ENCODE results near the gene ATXN1. TPM values are rescaled to one million over a fixed set of nuclear protein-coding genes. Genes with fewer than 3 reads are reported as not detected.

ATXN1 gene
- total RNA-seq, 5 donors from 2014 or later (not counting 1 experiment from before 2014, with no cell fraction given) = 65.1 to 101 (median 77.5) TPM

DNA sequence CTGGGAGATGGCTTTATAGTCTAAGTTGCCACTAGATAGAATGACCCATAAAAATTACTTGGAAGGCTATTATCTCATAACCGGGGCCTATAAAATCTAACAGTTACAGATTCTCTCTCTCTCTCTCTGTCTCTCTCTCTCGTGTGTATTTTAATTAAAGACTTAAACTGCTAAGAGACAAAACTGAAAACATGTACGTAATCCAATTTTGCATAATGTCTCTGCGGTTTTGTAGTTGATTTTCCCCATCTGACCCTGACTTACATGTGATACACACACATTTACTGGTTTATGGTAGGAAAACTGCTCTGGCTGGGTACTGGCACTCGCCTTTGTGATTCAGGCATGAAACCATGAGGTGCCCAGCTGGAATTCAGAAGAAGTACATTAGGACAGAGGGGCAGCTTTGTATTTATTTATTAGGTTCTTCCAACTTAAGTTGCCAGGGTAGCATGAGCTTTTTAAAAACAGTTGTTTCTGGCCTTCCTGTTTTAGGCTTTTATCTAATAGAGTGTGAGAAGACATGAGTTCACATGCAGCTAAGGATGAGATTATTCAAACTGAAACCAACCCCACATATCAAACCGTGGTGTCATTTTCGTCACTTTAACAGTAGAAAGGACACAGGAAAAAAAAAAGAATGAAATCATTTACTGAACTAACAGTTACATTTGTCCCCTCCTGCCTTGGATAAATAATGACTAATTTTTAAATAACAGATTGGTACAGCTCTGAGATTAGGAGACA, 340.4 kb downstream of the ATXN1 start:
- DNase-seq = peak in 25 of 35 experiments; percentile 12 to 82 (median 32)
- H3K9me3 Mint-ChIP-seq = no peaks in the 10 kb centered on the region
- Histone ChIP-seq H3K36me3 (ENCODE audit: control insufficient read depth in 2 of 2, extremely low read depth in 1 of 2, insufficient read depth in 1 of 2, low read length in 1 of 2) (no peaks in the 10 kb centered on the region), H3K4me3 (ENCODE audit: control insufficient read depth in 1 of 2, extremely low read depth in 1 of 2, low read length in 1 of 2) (peak overlapping the region in 1 of 2 donors; percentile 28), H3K4me1 (ENCODE audit: control insufficient read depth in 1 of 2, extremely low read depth in 1 of 2, insufficient read depth in 2 of 2, low read length in 2 of 2) (peaks cover 2 to 36% of the 10 kb centered on the region in 2 experiments), H3K27ac (ENCODE audit: low read length) (peak overlapping the region; percentile 85), H3K9me3 (no peaks in the 10 kb centered on the region), H3K27me3 (replicated peaks in 1 of 2; ENCODE audit: control insufficient read depth in 2 of 2, extremely low read depth in 1 of 2, insufficient read depth in 2 of 2, low read length in 1 of 2) (no peaks in the 10 kb centered on the region)
- peak overlapping the region; percentile 88 to 95 for H3K27ac Mint-ChIP-seq
- peaks cover 11% of the 10 kb centered on the region for H3K36me3 Mint-ChIP-seq
- ChIA-PET CTCF (interaction anchor here (0.5 to 1.9 kb wide), 16 partner anchors 11 to 279 kb away, joined by 3 to 6 read pairs (median 3); no protein-coding TSS in a partner anchor), POLR2A (interaction anchor here (0.5 to 1.9 kb wide), 16 partner anchors 11 to 1696 kb away, joined by 3 to 12 read pairs (median 4); partner anchors contain the start of genes ATXN1 (in 1 of the 2) and DTNBP1 (in 1 of the 2))
- peaks cover 46 to 66% (median 61%) of the 10 kb centered on the region in 3 donors for H3K4me1 Mint-ChIP-seq
- ATAC-seq (replicated peaks in 1 of 4) = peak; percentile 71 to 83 (median 76)
- no peaks in the 10 kb centered on the region for H3K27me3 Mint-ChIP-seq
- no CpG with 5 or more reads among the region's 7 CpGs for WGBS (ENCODE audit: insufficient coverage)
- H3K4me3 Mint-ChIP-seq = peak overlapping the region; percentile 69 to 75 (median 72)

DNA sequence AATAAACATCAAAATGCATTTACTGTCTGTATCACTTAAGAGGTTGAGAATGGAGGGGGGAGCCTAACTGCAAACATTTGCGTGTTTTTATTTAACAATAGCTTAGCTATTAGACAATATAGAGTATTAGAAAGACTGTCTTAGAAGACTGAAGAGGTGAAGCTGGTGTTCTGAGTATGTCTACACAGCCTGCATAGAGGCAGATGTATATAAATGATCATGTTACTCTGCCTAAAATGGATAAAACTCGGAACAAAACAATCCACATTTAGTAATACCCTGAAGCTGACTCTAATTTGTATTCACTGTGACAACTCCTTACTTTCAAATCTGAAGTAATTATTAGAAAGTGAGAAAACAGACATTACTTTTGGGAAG, 340.9 kb downstream of the ATXN1 start:
- Mint-ChIP-seq H3K4me3 (peak overlapping the region; percentile 69 to 75 (median 72)), H3K4me1 (peaks cover 46 to 66% (median 65%) of the 10 kb centered on the region in 3 donors), H3K9me3 (no peaks in the 10 kb centered on the region), H3K36me3 (peaks cover 8% of the 10 kb centered on the region), H3K27ac (peak overlapping the region; percentile 88 to 95), H3K27me3 (no peaks in the 10 kb centered on the region)
- Histone ChIP-seq H3K4me3 (ENCODE audit: control insufficient read depth in 1 of 2, extremely low read depth in 1 of 2, low read length in 1 of 2) (no peak overlapping the region), H3K27ac (ENCODE audit: low read length) (peak overlapping the region; percentile 85), H3K36me3 (ENCODE audit: control insufficient read depth in 2 of 2, extremely low read depth in 1 of 2, insufficient read depth in 1 of 2, low read length in 1 of 2) (no peaks in the 10 kb centered on the region), H3K9me3 (no peaks in the 10 kb centered on the region), H3K27me3 (replicated peaks in 1 of 2; ENCODE audit: control insufficient read depth in 2 of 2, extremely low read depth in 1 of 2, insufficient read depth in 2 of 2, low read length in 1 of 2) (no peaks in the 10 kb centered on the region), H3K4me1 (ENCODE audit: control insufficient read depth in 1 of 2, extremely low read depth in 1 of 2, insufficient read depth in 2 of 2, low read length in 2 of 2) (peaks cover 2 to 40% of the 10 kb centered on the region in 2 experiments)
- ChIA-PET CTCF (interaction anchor here (0.5 to 1.9 kb wide), 14 partner anchors 10 to 231 kb away, joined by 3 to 6 read pairs (median 4); no protein-coding TSS in a partner anchor), POLR2A (interaction anchor here in 1 of 2 donors (0.5 to 1.9 kb wide), 12 partner anchors 11 to 740 kb away, joined by 3 to 12 read pairs (median 4); partner anchors contain the start of gene ATXN1)
- no peak for DNase-seq
- peak in 1 of 4 experiments; percentile 4 for ATAC-seq (replicated peaks in 1 of 4)
- WGBS (ENCODE audit: insufficient coverage) = no CpG with 5 or more reads among the region's 2 CpGs

DNA sequence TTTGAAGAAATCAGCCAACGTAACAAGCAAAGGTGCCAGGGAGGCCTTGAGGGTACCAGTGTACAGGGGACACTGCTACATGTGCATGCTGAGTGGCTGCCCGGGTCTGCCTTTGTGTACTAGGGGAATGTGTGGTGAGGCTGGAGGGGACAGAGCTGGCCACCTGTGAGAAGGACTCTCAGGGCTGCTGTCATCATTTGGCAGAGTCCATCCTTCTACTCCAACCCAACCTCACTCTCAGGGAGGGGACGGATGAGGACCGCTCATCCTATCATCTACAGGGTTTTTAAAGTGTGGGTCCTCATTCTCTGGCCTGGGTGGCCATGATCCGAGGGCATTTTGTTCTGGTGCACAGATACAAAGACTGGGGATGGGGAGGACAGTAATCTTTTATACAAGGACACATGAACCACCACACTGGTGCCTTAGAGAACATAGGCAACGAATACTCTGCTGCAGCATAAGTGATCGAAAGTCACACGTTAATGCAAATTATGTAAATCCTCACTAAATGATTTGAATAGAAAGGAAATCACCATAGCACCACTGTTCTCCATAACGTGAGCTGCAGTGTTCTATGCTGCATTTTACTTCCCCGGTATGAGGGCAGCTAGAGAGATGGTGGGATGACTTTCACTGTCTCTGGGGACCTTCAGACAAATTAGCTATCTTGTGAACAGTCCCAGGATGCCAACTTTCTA, 341.5 kb downstream of the ATXN1 start:
- H3K27me3 ChIP-seq (replicated peaks in 1 of 2; ENCODE audit: control insufficient read depth in 2 of 2, extremely low read depth in 1 of 2, insufficient read depth in 2 of 2, low read length in 1 of 2) = no peaks in the 10 kb centered on the region
- H3K27ac Mint-ChIP-seq = peak overlapping the region; percentile 88 to 95
- ChIA-PET CTCF (interaction anchor here (1.0 to 1.9 kb wide), 4 partner anchors 10 to 101 kb away, joined by 3 to 5 read pairs (median 3); no protein-coding TSS in a partner anchor), POLR2A (interaction anchor here in 1 of 2 donors (1.0 to 1.9 kb wide), 5 partner anchors 19 to 342 kb away, joined by 3 to 12 read pairs (median 5); partner anchors contain the start of gene ATXN1)
- no peaks in the 10 kb centered on the region for H3K9me3 ChIP-seq
- H3K36me3 ChIP-seq (ENCODE audit: control insufficient read depth in 2 of 2, extremely low read depth in 1 of 2, insufficient read depth in 1 of 2, low read length in 1 of 2) = no peaks in the 10 kb centered on the region
- peak overlapping the region; percentile 69 to 75 (median 72) for H3K4me3 Mint-ChIP-seq
- H3K9me3 Mint-ChIP-seq = no peaks in the 10 kb centered on the region
- WGBS (ENCODE audit: insufficient coverage) = 100% methylated on average over 1 of the region's 10 CpGs
- H3K36me3 Mint-ChIP-seq = peaks cover 8% of the 10 kb centered on the region
- peak overlapping the region; percentile 85 for H3K27ac ChIP-seq (ENCODE audit: low read length)
- DNase-seq (peak in 1 of 35 experiments; percentile 41), ATAC-seq (replicated peaks in 1 of 4) (peak in 2 of 4 experiments; percentile 7 to 17)
- no peak overlapping the region for H3K4me3 ChIP-seq (ENCODE audit: control insufficient read depth in 1 of 2, extremely low read depth in 1 of 2, low read length in 1 of 2)
- peaks cover 46 to 66% (median 60%) of the 10 kb centered on the region in 3 donors for H3K4me1 Mint-ChIP-seq
- no peaks in the 10 kb centered on the region for H3K27me3 Mint-ChIP-seq
- peaks cover 2 to 44% of the 10 kb centered on the region in 2 experiments for H3K4me1 ChIP-seq (ENCODE audit: control insufficient read depth in 1 of 2, extremely low read depth in 1 of 2, insufficient read depth in 2 of 2, low read length in 2 of 2)

DNA sequence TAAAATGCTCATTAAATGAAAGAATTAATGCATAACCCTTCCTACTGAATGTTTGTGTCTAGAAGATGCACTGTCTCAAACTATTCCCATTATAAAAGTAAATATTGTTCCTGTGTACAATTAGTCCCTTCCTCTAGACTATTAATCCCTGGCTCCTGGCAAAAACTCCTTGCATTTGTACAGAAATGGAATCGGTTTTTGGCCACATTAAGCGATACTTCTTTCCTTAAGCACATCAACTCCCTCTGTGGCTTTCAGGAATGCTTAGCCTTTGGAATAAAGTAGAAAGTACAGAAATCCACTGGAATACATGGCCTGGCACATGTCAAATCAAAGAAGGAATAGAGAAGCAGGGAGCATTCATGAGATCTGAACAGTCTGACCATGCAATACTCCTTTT, 343.1 kb downstream of the ATXN1 start:
- DNase-seq = no peak
- H3K36me3 ChIP-seq (ENCODE audit: control insufficient read depth in 2 of 2, extremely low read depth in 1 of 2, insufficient read depth in 1 of 2, low read length in 1 of 2) = no peaks in the 10 kb centered on the region
- POLR2A ChIA-PET = no interaction called here
- H3K27ac ChIP-seq (ENCODE audit: low read length) = no peak overlapping the region
- H3K36me3 Mint-ChIP-seq = peaks cover 4% of the 10 kb centered on the region
- ATAC-seq (replicated peaks in 1 of 4) = no peak
- H3K9me3 Mint-ChIP-seq = no peaks in the 10 kb centered on the region
- CTCF ChIA-PET = no interaction called here
- no peak overlapping the region for H3K4me3 ChIP-seq (ENCODE audit: control insufficient read depth in 1 of 2, extremely low read depth in 1 of 2, low read length in 1 of 2)
- no peaks in the 10 kb centered on the region for H3K27me3 ChIP-seq (replicated peaks in 1 of 2; ENCODE audit: control insufficient read depth in 2 of 2, extremely low read depth in 1 of 2, insufficient read depth in 2 of 2, low read length in 1 of 2)
- H3K27ac Mint-ChIP-seq = no peak overlapping the region
- WGBS (ENCODE audit: insufficient coverage) = no CpG with 5 or more reads among the region's 2 CpGs
- H3K4me1 ChIP-seq (ENCODE audit: control insufficient read depth in 1 of 2, extremely low read depth in 1 of 2, insufficient read depth in 2 of 2, low read length in 2 of 2) = peaks cover 2 to 41% of the 10 kb centered on the region in 2 experiments
- H3K9me3 ChIP-seq = no peaks in the 10 kb centered on the region
- peaks cover 58 to 68% (median 61%) of the 10 kb centered on the region in 3 donors for H3K4me1 Mint-ChIP-seq
- H3K4me3 Mint-ChIP-seq = no peak overlapping the region
- H3K27me3 Mint-ChIP-seq = no peaks in the 10 kb centered on the region

DNA sequence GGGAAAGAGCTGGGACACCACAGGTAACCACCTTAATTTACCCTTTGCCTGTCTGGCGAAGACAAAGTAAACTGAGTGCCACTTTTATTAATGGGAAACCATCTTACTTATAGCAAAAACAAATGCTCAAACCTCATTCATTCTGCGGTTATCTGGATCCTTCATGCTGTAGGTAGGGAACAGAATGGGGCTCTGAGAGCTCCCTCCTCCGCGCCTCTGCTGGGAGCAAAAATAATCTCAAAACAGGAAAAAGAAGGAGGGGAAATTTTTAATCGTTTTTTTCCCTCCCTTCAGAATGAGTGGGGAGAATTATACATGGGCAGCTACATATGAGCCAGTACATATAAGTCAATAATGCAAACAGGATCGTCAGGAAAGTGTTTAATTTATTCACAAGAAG, 345.6 kb downstream of the ATXN1 start:
- H3K4me3 ChIP-seq (ENCODE audit: control insufficient read depth in 1 of 2, extremely low read depth in 1 of 2, low read length in 1 of 2) = no peak overlapping the region
- H3K27me3 ChIP-seq (replicated peaks in 1 of 2; ENCODE audit: control insufficient read depth in 2 of 2, extremely low read depth in 1 of 2, insufficient read depth in 2 of 2, low read length in 1 of 2) = no peaks in the 10 kb centered on the region
- no peaks in the 10 kb centered on the region for H3K27me3 Mint-ChIP-seq
- ChIA-PET CTCF (interaction anchor here (0.6 to 2.2 kb wide), 3 partner anchors 82 to 194 kb away, joined by 3 to 5 read pairs (median 4); no protein-coding TSS in a partner anchor), POLR2A (interaction anchor here (0.6 to 0.7 kb wide), 6 partner anchors 20 to 1760 kb away, joined by 3 to 6 read pairs (median 4); no protein-coding TSS in a partner anchor)
- H3K4me3 Mint-ChIP-seq = no peak overlapping the region
- no peak overlapping the region for H3K27ac ChIP-seq (ENCODE audit: low read length)
- H3K36me3 ChIP-seq (ENCODE audit: control insufficient read depth in 2 of 2, extremely low read depth in 1 of 2, insufficient read depth in 1 of 2, low read length in 1 of 2) = no peaks in the 10 kb centered on the region
- peaks cover 0 to 25% of the 10 kb centered on the region in 2 experiments for H3K4me1 ChIP-seq (ENCODE audit: control insufficient read depth in 1 of 2, extremely low read depth in 1 of 2, insufficient read depth in 2 of 2, low read length in 2 of 2)
- H3K4me1 Mint-ChIP-seq = peaks cover 42 to 58% (median 43%) of the 10 kb centered on the region in 3 donors
- no peaks in the 10 kb centered on the region for H3K9me3 ChIP-seq
- H3K36me3 Mint-ChIP-seq = peaks cover 4% of the 10 kb centered on the region
- DNase-seq (no peak), ATAC-seq (replicated peaks in 1 of 4) (no peak)
- no peaks in the 10 kb centered on the region for H3K9me3 Mint-ChIP-seq
- WGBS (ENCODE audit: insufficient coverage) = no CpG with 5 or more reads among the region's 6 CpGs
- peak overlapping the region; percentile 41 to 62 for H3K27ac Mint-ChIP-seq
